HG03460 (cell line): ENCODE measurements around the gene DAGLB.
A peak's percentile ranks its signal among the peaks of the same experiment; 100 is the strongest.
"Not testable (repeated sequence)": the region's sequence is repeated elsewhere in the genome, so short reads cannot be mapped to it uniquely, and the experiment has no call there.

Experiments used
- ATAC-seq: cut with Tn5 transposase; IDR thresholded peaks from one replicate; pipeline ENCODE4 v1.9.1; 2021; ENCODE audit not compliant: unreplicated experiment

DAGLB gene

DNA sequence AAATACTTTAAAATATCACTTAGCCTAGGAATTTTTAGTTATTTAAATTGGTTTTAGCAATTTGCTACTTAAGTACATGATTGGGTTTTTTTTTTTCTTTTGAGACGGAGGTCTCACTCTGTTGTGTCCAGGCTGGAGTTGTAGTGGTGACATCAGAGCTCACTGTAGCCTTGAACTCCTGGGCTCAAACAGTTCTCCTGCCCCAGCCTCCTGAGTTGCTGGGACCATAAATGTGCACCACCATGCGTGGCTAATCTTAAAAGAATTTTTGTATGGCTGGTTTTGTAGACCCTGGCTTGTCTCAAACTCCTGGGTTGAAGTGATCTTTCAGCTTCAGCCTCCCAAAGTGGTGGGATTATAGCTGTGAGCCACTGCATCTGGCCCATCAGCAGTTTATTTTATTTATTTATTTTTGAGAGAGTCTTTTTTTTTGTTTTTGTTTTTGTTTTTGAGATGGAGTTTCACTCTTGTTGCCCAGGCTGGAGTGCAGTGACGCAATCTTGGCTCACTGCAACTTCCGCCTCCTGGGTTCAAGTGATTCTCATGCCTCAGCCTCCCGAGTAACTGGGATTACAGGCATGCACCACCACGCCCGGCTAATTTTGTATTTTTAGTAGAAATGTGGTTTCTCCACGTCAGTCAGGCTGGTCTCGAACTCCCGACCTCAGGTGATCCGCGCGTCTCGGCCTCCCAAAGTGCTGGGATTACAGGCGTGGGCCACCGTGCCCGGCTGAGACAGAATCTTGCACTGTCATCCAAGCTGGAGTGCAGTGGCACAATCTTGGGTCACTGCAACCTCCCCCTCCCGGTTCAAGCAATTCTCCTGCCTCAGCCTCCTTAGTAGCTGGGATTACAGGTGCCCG lies 47.3 kb downstream of the DAGLB start:
- ATAC-seq = not testable (repeated sequence)

- ATAC-seq = no peak
These were observed 48.4 kb downstream of the DAGLB start for GRCh38 chr7:6399351-6399750.

GRCh38 chr7:6398943-6399342 lies 48.8 kb downstream of the DAGLB start:
- ATAC-seq = no peak

DNA sequence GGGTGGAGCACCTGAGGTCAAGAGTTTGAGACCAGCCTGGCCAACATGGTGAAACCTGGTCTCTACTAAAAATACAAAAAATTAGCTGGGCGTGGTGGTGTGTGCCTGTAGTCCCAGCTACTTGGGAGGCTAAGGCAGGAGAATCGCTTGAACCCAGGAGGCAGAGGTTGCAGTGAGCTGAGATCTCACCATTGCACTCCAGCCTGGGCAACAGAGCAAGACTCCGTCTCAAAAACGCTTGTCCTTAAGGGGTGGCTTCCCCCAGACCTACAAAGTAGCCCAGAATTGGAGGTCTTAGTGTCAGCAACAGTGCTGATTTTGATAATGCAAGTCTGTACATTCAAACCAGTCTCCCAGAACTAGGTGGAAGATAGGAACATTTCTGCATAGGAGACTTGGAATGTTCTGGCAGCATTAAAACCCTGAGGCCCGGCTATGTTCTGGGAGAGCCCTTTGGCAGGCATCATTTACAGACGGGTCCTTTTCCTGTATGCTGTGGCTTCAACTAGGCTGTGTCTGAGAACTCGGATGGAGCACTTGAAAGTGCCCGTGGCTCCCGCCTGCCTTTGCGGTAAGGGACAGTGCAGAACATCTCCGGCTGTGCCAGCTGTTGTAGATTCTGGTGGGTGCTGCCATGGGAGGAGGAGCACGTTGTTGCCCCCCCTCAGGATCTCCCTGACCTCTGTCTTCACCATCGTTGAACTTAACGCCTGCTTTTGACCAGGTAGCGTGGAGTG lies 49.8 kb downstream of the DAGLB start:
- ATAC-seq = not testable (repeated sequence)

DNA sequence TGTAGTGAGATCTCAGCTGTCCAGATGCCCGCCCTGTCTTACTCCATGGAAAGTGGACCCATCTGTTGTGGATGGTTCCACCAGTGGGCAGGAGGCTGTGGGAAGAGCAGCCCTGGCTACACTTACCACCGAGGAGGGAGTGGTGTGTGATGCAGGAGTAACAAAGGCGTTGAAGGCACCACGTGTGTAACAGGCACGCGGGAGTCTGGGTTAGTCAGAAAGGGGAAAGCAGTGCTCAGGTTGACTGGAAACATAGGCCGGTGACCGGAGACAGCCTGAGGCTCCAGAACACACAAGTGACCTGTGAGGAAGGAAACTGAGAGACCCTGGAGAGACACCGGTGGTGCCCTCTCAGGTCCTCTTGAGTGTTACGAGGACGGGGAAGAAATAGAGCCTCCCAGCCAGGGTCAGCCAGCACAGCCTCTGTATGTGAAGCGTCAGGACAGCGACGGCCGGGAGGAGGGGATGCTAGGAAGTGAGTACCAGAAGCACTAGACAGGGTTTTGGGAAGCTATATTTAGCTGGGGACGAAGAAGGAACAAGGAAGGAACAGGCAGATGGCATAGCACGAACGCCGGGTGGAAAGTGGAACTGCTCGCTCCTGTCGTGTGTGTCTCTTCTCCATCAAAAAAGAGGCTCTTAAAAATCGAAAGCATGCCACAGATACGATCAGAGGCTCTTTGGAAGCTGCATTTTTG lies 51.7 kb downstream of the DAGLB start:
- ATAC-seq = no peak

GRCh38 chr7:6394114-6394513 lies 53.6 kb downstream of the DAGLB start:
- ATAC-seq = no peak

DNA sequence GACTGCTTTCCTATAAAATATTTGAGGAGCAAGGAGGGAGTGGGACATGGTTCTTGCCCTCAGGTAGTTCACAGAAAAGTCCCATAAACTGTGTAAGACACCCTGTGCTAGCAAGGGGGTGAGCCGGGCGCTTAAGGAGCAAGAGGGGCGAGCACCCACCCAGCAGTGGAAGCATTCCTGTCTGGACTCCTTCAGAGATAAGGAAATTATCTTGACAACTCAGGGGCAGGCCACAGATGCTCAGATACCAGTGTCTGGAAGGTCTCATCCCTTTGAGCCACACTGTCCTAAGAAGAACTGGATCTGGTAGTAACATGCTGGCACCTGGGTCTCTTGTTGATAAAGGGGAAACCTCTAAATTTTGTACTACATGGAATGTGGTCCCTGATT lies 54.1 kb downstream of the DAGLB start:
- ATAC-seq = no peak

DNA sequence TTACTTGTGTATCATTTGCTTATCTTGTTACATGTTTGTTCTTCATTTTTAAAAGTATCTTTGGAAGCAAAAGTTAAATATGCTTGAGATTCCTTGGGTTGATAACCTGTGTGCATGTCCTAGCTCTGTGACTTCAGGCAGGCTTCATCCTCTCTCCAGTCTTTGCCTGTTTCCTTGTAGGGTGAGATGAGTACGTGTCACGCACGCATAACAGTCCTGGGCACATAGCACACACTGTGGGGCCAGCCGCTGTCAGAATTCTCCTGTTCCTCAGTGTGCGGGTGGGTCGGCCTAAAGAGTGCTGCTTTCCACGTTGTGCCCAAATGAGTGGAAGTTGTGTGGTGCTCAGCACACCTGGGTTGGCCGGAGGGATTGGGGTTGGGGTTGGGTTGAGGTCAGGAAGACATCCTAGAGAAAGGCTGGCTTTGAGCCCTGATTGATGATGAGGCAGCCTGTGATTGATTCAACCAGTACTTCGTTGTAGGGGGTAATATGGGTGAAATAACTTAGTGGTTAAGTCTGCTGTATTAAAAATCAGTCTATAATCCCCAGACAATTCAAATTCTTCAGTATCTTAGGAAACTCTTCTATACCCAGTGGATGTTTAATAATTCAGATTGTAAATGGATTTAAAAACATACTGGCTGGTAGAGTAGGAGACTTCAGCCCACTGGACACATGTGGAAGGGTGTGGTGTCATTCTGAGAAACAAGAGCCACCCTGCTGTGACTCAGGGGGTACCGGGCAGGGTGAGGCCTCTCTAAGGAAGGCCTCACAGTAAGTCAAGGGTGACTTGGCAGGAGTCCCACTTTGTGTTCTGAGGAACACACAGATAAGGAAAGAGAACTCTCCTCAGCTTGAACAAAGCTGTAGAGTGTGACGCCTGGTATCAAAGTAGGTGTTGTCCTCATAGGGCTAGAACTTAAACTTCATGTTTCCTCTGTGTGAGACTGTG lies 54.8 kb downstream of the DAGLB start:
- ATAC-seq = peak; percentile 63

- no peak for ATAC-seq
These were observed 58.0 kb downstream of the DAGLB start for GRCh38 chr7:6389728-6390127.

DNA sequence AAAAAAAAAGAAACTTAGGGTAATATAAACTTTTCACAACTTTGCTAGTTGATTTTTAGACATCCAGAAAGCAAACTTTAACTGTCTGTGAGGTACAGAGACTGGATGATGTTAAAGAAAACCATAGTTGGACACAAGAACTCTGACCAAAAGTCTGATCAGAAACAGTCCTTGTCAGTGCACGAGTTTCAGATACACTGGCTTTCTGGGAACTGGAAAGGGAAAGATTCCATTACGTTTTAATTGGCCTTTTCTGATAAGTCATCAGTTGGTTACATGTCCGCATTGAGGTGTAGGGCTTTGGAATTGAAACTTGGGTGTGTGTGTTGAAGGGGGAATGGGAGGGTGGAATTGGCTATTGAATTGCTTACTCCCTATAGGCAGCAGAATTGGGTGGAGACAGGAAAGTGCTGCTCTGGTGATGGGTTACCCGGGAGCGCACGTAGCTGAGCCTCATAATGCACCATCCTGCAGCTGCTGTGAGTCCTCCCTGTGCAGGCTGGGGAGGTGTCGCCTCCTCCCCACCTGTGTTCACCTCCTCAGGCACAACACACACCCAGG lies 59.9 kb downstream of the DAGLB start:
- no peak for ATAC-seq

DNA sequence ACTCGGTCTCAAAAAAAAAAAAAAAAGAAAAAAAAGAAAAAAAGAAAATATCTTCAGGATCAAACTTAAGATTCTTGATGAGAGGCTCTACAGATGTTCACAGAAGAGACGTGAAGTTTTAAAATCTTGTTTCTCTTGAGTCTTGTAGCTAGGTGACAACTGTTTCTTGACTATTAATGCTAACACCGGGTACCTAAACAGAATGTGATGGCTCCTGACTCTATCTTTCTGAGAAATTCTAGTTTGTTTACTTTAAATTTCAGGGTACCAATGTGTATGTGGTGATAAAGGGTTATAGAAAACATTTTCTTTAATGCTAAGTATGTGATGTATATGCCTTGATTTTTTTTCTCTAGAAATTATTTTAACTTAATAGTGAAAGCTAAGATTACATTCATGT lies 61.0 kb downstream of the DAGLB start:
- ATAC-seq = no peak

GRCh38 chr7:6385909-6386560 lies 61.7 kb downstream of the DAGLB start:
- ATAC-seq = no peak

DNA sequence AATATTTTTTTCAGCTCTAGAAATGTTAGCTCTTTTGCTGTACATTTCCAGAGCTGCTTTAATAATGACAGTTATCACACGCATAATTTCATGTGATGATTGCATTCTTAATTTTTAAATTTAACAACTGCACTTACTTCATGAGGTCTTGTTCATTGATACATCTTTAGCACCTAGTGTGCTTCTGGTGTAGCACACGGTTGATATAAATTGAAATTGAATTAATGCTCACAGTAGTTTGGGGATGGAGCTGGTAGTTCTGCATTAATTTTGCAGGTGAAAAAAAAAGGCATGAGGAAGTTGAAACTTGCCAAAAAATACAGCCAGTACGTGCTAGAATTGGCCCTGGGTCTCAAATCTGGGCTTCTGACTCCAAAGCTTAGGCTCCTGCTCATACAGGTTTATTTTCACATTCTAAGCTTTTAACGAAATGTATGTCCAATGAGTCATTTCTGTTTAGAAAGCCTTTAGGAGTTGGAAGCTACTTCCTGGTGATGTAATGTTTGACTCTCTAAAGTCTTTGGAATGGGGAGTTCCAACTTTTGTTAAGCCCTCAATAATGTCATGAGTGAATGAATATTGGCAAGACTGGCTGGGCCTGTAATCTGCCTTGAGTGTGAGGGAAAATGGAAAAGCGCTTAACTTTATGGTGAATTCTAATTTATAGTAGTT lies 62.5 kb downstream of the DAGLB start:
- no peak for ATAC-seq

DNA sequence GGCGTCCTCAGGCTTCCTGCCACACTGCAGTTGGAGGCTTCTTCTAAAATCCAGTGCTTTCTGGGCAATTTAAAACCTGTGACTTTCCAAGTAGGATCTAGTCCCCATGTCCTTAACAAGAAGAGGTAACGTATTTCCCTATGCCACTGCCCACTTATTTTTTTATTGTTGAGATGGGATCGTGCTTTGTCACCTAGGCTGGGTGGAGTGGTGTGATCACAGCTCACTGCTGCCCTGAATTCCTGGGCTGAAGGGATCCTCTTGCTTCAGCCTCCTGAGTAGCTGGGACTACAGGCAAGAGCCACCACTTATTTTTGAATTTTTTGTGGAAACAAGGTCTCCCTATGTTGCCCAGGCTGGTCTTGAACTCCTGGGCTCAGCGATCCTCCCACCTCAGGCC lies 63.4 kb downstream of the DAGLB start:
- ATAC-seq = no peak

GRCh38 chr7:6382817-6383216 lies 64.9 kb downstream of the DAGLB start:
- ATAC-seq = no peak

DNA sequence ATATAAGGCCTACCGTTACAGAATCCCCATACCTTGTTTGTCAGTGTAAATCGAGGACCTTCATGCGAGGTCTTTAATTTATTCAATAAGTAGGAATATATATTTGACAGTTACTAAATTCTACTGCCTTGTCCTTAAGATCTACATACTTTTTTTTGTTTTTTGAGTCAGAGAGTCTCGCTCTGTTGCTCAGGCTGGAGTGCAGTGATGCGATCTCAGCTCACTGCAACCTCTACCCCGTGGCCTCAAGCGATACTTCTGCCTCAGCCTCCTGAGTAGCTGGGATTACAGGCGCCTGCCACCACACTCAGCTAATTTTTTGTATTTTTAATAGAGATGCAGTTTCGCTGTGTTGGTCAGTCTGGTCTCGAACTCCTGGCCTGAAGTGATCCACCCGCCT lies 65.9 kb downstream of the DAGLB start:
- ATAC-seq = not testable (repeated sequence)

GRCh38 chr7:6380310-6381095 lies 67.3 kb downstream of the DAGLB start:
- ATAC-seq = no peak

DNA sequence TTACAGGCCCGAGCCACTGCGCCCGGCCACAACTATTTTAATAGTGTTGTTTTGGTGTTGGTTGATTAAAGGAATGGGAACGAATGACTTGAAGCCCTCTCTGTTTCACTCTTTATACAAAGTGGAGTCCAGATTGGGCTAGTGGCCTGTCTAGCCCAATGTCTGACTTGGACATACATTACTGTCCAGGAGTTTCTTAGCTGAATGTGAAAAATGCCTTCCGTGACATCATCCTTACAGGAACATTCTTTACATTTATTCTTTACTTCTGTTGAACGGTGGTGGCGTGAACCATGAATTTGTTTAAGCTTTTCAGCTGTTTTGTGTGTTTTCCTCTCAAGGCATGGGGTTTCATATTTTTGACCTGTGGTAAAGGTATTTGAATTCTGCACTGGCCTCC lies 67.9 kb downstream of the DAGLB start:
- no peak for ATAC-seq
